ENCODE results near the gene CHGA.

- TF ChIP-seq POLR2AphosphoS5 (IDR thresholded peaks at IDR 0.05) (no peak), POLR2A (IDR thresholded peaks at IDR 0.05) (no peak)
Measured at GRCh38 chr14:92874962-92875661, 47.8 kb upstream of the CHGA start.

All from prostate gland (tissue), 1 donor.